8988T (cell line): ENCODE results near the gene NRP1.

Source experiments
- DNase-seq: peaks from one replicate; pipeline ENCODE4 v3.0.0; 2011

The NRP1 gene

GRCh38 chr10:33174674-33175434 is 159.6 kb downstream of the NRP1 start:
- no peak for DNase-seq

GRCh38 chr10:33165911-33166310 is 168.6 kb downstream of the NRP1 start:
- DNase-seq = no peak

- DNase-seq = no peak
Measured at GRCh38 chr10:33164060-33164709, 170.3 kb downstream of the NRP1 start.

- no peak for DNase-seq
Measured at GRCh38 chr10:33162248-33162575, 172.3 kb downstream of the NRP1 start.

- no peak for DNase-seq
Measured at GRCh38 chr10:33161550-33162247, 172.8 kb downstream of the NRP1 start.

GRCh38 chr10:33160151-33160550 is 174.3 kb downstream of the NRP1 start:
- DNase-seq = no peak

GRCh38 chr10:33157103-33157502 is 177.4 kb downstream of the NRP1 start:
- no peak for DNase-seq

GRCh38 chr10:33155720-33156638 is 178.5 kb downstream of the NRP1 start:
- DNase-seq = no peak

- no peak for DNase-seq
Measured at GRCh38 chr10:33154590-33154989, 179.9 kb downstream of the NRP1 start.

GRCh38 chr10:33153968-33154327 is 180.5 kb downstream of the NRP1 start:
- no peak for DNase-seq

GRCh38 chr10:33153251-33153967 is 181.1 kb downstream of the NRP1 start:
- no peak for DNase-seq

GRCh38 chr10:33152750-33153149 is 181.7 kb downstream of the NRP1 start:
- no peak for DNase-seq

- no peak for DNase-seq
Measured at GRCh38 chr10:33152146-33152545, 182.3 kb downstream of the NRP1 start.

- DNase-seq = no peak
Measured at GRCh38 chr10:33151344-33151864, 183.1 kb downstream of the NRP1 start.

- no peak for DNase-seq
Measured at GRCh38 chr10:33150889-33151288, 183.6 kb downstream of the NRP1 start.

- DNase-seq = no peak
Measured at GRCh38 chr10:33150146-33150545, 184.3 kb downstream of the NRP1 start.

GRCh38 chr10:33147013-33147310 is 187.5 kb downstream of the NRP1 start:
- DNase-seq = no peak

- no peak for DNase-seq
Measured at GRCh38 chr10:33146189-33147012, 188.1 kb downstream of the NRP1 start.

GRCh38 chr10:33145451-33146188 is 188.8 kb downstream of the NRP1 start:
- no peak for DNase-seq

- DNase-seq = no peak
Measured at GRCh38 chr10:33143160-33143728, 191.2 kb downstream of the NRP1 start.
